Activated CD8-positive, alpha-beta T cell treated with anti-CD3 and anti-CD28 coated beads for 36 hours (primary cell): Measurements from ENCODE around the gene ZNF584. TPM values are rescaled to one million over a fixed set of nuclear protein-coding genes. Genes with fewer than 3 reads are reported as not detected.

Experiments
- ATAC-seq: fragments of 200-7000 bp; cut with Tn5 transposase; one replicate; pipeline ENCODE4 v1.10.0; 2021; ENCODE audit warnings: mild to moderate bottlenecking, moderate library complexity
- CTCF ChIA-PET: fragments of 350-600 bp; sonication (Branson Sonifier 250); formaldehyde crosslinking; loops from one replicate; lab custom pipeline; 2021; ENCODE audit warnings: antibody characterized with exemption; lab: Charles Lee
- POLR2A ChIA-PET: fragments of 350-600 bp; sonication (Branson Sonifier 250); formaldehyde crosslinking; loops from one replicate; lab custom pipeline; 2021; ENCODE audit warnings: antibody characterized with exemption; lab: Charles Lee
- DNase-seq: peaks from one replicate; pipeline ENCODE4 v3.0.0-alpha.2; 2020
- H3K27ac Mint-ChIP-seq: one replicate; pipeline ENCODE4 v1.8.0; 2021; ENCODE audit warnings: mild to moderate bottlenecking, mixed read lengths
- H3K27me3 Mint-ChIP-seq: one replicate; pipeline ENCODE4 v1.8.0; 2021; ENCODE audit warnings: mixed read lengths
- H3K36me3 Mint-ChIP-seq: one replicate; pipeline ENCODE4 v1.8.0; 2021; ENCODE audit warnings: low read depth, mixed read lengths
- H3K4me1 Mint-ChIP-seq: one replicate; pipeline ENCODE4 v1.8.0; 2021; ENCODE audit warnings: low read depth, mixed read lengths
- H3K4me3 Mint-ChIP-seq: one replicate; pipeline ENCODE4 v1.8.0; 2021; ENCODE audit warnings: mild to moderate bottlenecking, moderate library complexity, mixed read lengths
- H3K9me3 Mint-ChIP-seq: one replicate; pipeline ENCODE4 v1.8.0; 2021; ENCODE audit warnings: mixed read lengths
- intact Hi-C: fragments of 100-400 bp; cut with micrococcal nuclease; formaldehyde crosslinking; loops from one replicate; pipeline ENCODE4 v1.10.0; 2022
- total RNA-seq, 2 experiments: library from RNA; stranded (reverse); gene quantifications; one replicate each; pipeline ENCODE4 v1.2.3, GENCODE V29; 2021
- TF ChIP-seq, protein P1 (sequence below): fragments of 200-600 bp; IDR thresholded peaks from one replicate; pipeline ENCODE4 v1.8.0; 2022; ENCODE audit warnings: antibody characterized with exemption, mild to moderate bottlenecking

The ZNF584 gene
- total RNA-seq, 2 experiments from 2014 or later = 12.0 to 14.3 TPM

DNA sequence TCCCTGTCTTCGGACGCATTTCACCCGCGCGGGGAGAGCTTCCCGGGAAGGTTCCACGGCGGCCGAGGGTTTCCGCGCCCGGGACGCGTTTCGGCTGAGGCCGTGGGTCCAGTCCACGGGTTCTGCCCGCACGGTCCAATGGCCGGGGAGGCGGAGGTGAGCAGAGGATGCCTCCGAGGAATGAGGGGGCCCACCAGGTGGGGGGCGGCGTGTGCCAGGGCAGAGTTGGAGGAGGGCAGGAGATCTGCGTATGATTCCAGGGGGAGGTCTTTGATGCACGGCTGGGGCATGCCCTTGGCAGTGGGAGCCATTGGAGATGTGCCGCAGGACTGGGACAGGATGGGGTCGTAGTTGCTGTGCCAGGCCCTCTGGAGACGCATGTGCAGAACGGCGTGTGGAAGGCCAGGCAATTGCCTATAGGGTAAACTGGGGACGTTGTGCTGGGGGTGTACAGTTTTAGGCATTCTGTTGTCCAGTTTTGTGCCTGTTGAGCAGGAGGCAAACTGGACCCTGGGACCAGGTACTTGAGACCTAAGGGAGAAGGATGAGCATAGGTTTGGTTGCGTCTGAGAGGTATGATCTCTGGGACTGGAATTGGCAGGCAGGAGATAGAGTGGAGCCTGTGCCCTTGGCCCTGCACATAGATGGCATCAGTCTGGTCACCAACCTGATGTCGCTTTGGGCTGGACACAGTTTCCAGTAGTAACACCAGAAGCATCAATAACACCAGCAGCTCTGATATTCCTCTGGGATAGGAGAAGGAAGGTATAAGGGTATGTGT lies 751 bp downstream of the ZNF584 start:
- ATAC-seq = peak; percentile 13
- CTCF ChIA-PET = interaction anchor here (1.0 to 2.0 kb wide), 4 partner anchors 30 to 111 kb away, joined by 3 to 6 read pairs (median 3); partner anchors contain the start of gene ZBTB45

DNA sequence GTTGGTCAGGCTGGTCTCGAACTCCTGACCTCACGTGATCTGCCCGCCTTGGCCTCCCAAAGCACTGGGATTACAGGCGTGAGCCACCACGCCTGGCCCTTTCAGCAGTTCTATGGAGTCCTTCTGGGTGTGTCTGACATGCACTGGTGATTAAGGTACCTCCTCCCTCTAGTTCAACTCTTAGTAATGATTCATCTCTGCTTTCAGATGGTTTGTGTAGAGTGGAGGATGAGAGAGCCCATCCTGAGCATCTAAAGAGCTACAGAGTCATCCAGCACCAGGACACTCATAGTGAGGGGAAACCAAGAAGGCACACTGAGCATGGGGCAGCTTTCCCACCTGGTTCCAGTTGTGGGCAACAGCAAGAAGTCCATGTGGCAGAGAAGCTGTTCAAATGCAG lies 8.2 kb downstream of the ZNF584 start:
- H3K27ac Mint-ChIP-seq = no peak overlapping the region
- TF ChIP-seq, protein P1, sequence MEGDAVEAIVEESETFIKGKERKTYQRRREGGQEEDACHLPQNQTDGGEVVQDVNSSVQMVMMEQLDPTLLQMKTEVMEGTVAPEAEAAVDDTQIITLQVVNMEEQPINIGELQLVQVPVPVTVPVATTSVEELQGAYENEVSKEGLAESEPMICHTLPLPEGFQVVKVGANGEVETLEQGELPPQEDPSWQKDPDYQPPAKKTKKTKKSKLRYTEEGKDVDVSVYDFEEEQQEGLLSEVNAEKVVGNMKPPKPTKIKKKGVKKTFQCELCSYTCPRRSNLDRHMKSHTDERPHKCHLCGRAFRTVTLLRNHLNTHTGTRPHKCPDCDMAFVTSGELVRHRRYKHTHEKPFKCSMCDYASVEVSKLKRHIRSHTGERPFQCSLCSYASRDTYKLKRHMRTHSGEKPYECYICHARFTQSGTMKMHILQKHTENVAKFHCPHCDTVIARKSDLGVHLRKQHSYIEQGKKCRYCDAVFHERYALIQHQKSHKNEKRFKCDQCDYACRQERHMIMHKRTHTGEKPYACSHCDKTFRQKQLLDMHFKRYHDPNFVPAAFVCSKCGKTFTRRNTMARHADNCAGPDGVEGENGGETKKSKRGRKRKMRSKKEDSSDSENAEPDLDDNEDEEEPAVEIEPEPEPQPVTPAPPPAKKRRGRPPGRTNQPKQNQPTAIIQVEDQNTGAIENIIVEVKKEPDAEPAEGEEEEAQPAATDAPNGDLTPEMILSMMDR = no peak
- ChIA-PET CTCF (no interaction called here), POLR2A (interaction anchor here (3.4 kb wide), 1 partner anchor 8 kb away, joined by 10 read pairs; the partner anchor contains the start of gene ZNF584)
- H3K9me3 Mint-ChIP-seq = no peaks in the 10 kb centered on the region
- no peak for DNase-seq
- H3K27me3 Mint-ChIP-seq = no peaks in the 10 kb centered on the region
- H3K4me1 Mint-ChIP-seq = peaks cover 4% of the 10 kb centered on the region
- H3K4me3 Mint-ChIP-seq = no peak overlapping the region
- H3K36me3 Mint-ChIP-seq = peaks cover 54% of the 10 kb centered on the region
- no peak for ATAC-seq
- intact Hi-C loops = no loop called here

More for the DNA sequence above, 751 bp downstream of the ZNF584 start:
- TF ChIP-seq, protein P1 = no peak
- POLR2A ChIA-PET = interaction anchor here (0.7 to 2.6 kb wide), 4 partner anchors 9 to 166 kb away, joined by 3 to 10 read pairs (median 4); partner anchors contain the start of gene ZBTB45
- Mint-ChIP-seq H3K27ac (peak overlapping the region; percentile 68), H3K9me3 (no peaks in the 10 kb centered on the region), H3K4me3 (peak overlapping the region; percentile 87), H3K36me3 (peaks cover 22% of the 10 kb centered on the region), H3K4me1 (peaks cover 32% of the 10 kb centered on the region), H3K27me3 (no peaks in the 10 kb centered on the region)
- DNase-seq = peak; percentile 62
- intact Hi-C loops = no loop called here

DNA sequence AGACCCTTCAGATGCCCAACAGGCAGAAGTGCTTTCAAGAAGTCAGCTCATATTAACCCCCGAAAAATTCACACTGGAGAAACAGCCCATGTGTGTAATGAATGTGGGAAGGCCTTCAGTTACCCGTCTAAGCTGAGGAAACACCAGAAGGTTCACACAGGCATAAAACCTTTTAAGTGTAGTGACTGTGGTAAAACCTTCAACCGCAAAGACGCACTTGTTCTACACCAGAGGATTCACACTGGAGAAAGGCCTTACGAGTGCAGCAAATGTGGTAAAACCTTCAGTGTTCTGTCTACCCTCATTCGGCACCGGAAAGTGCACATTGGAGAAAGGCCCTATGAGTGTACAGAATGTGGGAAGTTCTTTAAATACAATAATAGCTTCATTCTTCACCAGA lies 8.6 kb downstream of the ZNF584 start:
- POLR2A ChIA-PET = interaction anchor here (0.9 to 3.4 kb wide), 2 partner anchors 8 to 9 kb away, joined by 3 to 10 read pairs; partner anchors contain the start of gene ZNF584
- Mint-ChIP-seq H3K27me3 (no peaks in the 10 kb centered on the region), H3K36me3 (peaks cover 56% of the 10 kb centered on the region)

DNA sequence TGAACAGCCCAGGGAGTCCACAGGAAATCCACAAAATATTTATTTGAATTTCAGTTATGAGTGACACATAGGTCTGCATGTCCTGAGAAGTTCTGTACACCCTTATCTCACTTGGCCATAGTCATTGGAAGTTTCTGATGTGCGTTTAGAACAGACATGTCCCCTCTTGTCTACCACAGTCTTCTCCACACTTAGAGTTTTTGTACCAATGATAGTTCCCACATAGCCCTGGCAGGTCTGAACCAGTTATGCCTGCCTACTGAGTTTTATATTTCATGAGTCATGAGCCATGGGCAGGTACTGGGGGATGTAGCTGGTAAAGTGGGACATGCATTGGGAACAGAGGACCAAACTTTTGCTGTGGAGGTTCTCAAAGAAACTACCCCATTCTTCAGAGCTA lies 20.2 kb downstream of the ZNF584 start:
- Mint-ChIP-seq H3K27me3 (no peaks in the 10 kb centered on the region), H3K36me3 (peaks cover 48% of the 10 kb centered on the region), H3K4me3 (no peak overlapping the region), H3K4me1 (no peaks in the 10 kb centered on the region), H3K27ac (no peak overlapping the region), H3K9me3 (peaks cover 44% of the 10 kb centered on the region)
- POLR2A ChIA-PET = interaction anchor here (0.8 kb wide), 1 partner anchor 91 kb away, joined by 3 read pairs; the partner anchor contains the start of gene ZBTB45
- DNase-seq = no peak
- intact Hi-C loops = no loop called here
- CTCF ChIA-PET = no interaction called here
- no peak for ATAC-seq
- TF ChIP-seq, protein P1 = no peak

More for the DNA sequence above, 8.6 kb downstream of the ZNF584 start:
- ATAC-seq (no peak), DNase-seq (no peak)
- Mint-ChIP-seq H3K9me3 (no peaks in the 10 kb centered on the region), H3K4me1 (peaks cover 4% of the 10 kb centered on the region), H3K27ac (no peak overlapping the region), H3K4me3 (no peak overlapping the region)
- intact Hi-C loops = no loop called here
- TF ChIP-seq, protein P1 = no peak
- CTCF ChIA-PET = no interaction called here

DNA sequence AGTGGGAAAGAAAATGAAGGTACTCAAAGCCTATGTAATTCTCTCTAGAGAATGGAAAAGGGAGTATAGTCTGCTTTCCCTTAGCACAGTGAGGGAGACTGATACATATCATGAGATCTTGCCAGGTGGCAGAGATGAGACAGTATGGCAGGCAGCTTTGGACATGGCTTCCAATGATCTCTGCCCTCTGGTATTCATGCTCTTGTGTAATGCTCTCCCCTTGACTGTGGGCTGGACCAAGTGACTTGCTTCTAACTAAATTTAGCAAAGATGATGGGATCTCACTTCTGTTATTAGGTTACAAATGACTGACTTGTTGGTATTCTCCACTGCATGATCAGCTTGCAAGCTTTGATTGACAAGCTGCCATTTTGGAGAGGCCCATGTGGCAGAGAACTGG lies 21.3 kb downstream of the ZNF584 start:
- H3K27ac Mint-ChIP-seq = no peak overlapping the region
- CTCF ChIA-PET = interaction anchor here (0.7 to 1.3 kb wide), 2 partner anchors 34 to 90 kb away, joined by 3 to 4 read pairs; partner anchors contain the start of gene ZBTB45
- POLR2A ChIA-PET = interaction anchor here (0.8 kb wide), 1 partner anchor 90 kb away, joined by 3 read pairs; the partner anchor contains the start of gene ZBTB45
- peaks cover 57% of the 10 kb centered on the region for H3K36me3 Mint-ChIP-seq
- ATAC-seq = no peak
- H3K4me1 Mint-ChIP-seq = no peaks in the 10 kb centered on the region
- no peak overlapping the region for H3K4me3 Mint-ChIP-seq
- no peaks in the 10 kb centered on the region for H3K27me3 Mint-ChIP-seq
- DNase-seq = no peak
- peaks cover 56% of the 10 kb centered on the region for H3K9me3 Mint-ChIP-seq
- intact Hi-C loops = no loop called here
- TF ChIP-seq, protein P1 = no peak
